ENCODE measurements around the gene FAM13B.

GRCh38 chr5:137899493-137899892 lies 133.4 kb downstream of the FAM13B start:
- TF ChIP-seq CTCF (IDR thresholded peaks at IDR 0.05; ENCODE audit: poor library complexity) (no peak), EZH2 (IDR thresholded peaks at IDR 0.05; ENCODE audit: borderline replicate concordance) (no peak), EZH2phosphoT487 (IDR thresholded peaks at IDR 0.05; ENCODE audit: low read depth, severe bottlenecking, unreplicated experiment) (no peak)

Measured in hepatocyte (in vitro differentiated cells).